Muscle layer of duodenum (tissue), 2 donors: ENCODE results near the gene ADAM10.

Experiments
- H3K27ac ChIP-seq: one replicate; pipeline ENCODE4 v1.7.0; 2013; ENCODE audit warnings: mild to moderate bottlenecking, low read length
- H3K27me3 ChIP-seq: one replicate; pipeline ENCODE4 v1.7.0; 2013; ENCODE audit warnings: low read depth, mild to moderate bottlenecking, control low read depth, low read length
- H3K36me3 ChIP-seq, 2 donors: one replicate each; pipeline ENCODE4 v1.7.0; 2013; ENCODE audit warnings: low read length in 2 of 2, control low read depth in 1 of 2, mild to moderate bottlenecking in 1 of 2; ENCODE audit not compliant: insufficient read depth in 2 of 2, control insufficient read depth in 1 of 2
- H3K4me1 ChIP-seq, 2 donors: one replicate each; pipeline ENCODE4 v1.7.0; 2013; ENCODE audit warnings: low read length in 2 of 2, mild to moderate bottlenecking in 2 of 2, control low read depth in 1 of 2, moderate library complexity in 1 of 2; ENCODE audit not compliant: insufficient read depth in 2 of 2, control insufficient read depth in 1 of 2
- H3K4me3 ChIP-seq, 2 donors: one replicate each; pipeline ENCODE4 v1.7.0; 2013; ENCODE audit warnings: low read length in 2 of 2, low read depth in 1 of 2, mild to moderate bottlenecking in 1 of 2
- H3K9me3 ChIP-seq, 2 donors: one replicate each; pipeline ENCODE4 v1.7.0; 2013; ENCODE audit warnings: low read length in 2 of 2, control low read depth in 1 of 2, mild to moderate bottlenecking in 1 of 2; ENCODE audit not compliant: control insufficient read depth in 1 of 2
- donor health status: healthy.

The ADAM10 gene

DNA sequence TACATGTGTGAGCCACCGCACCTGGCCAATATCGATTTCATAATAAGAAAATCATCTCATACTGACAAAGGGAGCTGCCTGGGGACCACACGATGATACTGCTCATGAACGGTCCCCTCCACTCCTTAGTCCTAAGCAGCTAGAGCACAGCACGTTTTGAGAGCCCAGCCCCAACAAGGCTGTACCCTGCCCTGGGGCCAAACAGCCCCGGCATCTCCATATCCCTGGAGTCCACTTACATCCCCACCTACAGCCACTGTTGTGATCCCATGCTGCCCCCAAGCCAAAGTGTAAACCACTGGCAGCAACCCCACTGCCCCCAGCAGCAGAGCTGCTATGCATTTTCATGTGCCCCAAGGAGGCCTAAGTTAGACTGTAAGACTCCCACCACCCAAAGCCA lies 52.8 kb downstream of the ADAM10 start:
- no peaks in the 10 kb centered on the region for H3K4me1 ChIP-seq
- peaks cover 10 to 13% of the 10 kb centered on the region in 2 donors for H3K9me3 ChIP-seq
- H3K4me3 ChIP-seq, result no peak overlapping the region
- peaks cover 0 to 7% of the 10 kb centered on the region in 2 donors for H3K36me3 ChIP-seq
- H3K27ac ChIP-seq, result no peak overlapping the region
- no peaks in the 10 kb centered on the region for H3K27me3 ChIP-seq

DNA sequence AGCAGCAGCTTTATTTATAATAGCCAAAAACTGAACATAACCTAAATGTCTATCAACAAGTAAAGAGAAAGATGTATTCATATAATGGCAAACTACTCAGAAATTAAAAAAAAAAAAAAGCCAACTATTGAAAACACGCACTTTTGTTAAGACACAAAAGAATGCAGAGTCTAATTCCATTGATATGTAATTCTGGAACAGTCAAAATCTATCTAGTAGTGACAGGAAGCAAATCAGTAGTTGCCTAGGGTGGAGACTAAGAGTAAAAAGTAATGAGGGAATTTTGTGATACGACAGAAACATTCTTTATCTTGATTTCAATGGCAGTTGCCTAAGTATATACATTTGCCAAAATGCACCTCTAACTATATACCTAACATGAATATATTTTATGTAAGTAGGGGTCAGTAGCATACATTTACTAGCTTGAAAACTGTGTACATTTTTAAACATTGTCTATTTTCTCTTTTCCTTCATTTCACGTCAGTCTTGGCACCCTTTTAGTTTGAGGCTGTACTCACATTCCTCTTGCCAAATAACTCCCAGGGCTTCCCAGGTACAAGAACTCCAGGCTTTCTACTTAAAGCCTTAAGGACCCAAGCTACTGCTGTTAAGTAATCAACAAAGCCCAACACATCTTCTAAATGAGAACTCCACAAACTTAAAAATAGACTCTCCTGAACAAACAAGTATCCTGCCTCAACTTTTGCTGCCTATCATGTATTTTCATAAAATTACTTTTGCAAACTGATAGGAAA lies 54.7 kb downstream of the ADAM10 start:
- H3K9me3 ChIP-seq, result peaks cover 7 to 11% of the 10 kb centered on the region in 2 donors
- no peaks in the 10 kb centered on the region for H3K27me3 ChIP-seq
- no peaks in the 10 kb centered on the region for H3K4me1 ChIP-seq
- no peak overlapping the region for H3K4me3 ChIP-seq
- H3K36me3 ChIP-seq, result no peaks in the 10 kb centered on the region
- H3K27ac ChIP-seq, result no peak overlapping the region

DNA sequence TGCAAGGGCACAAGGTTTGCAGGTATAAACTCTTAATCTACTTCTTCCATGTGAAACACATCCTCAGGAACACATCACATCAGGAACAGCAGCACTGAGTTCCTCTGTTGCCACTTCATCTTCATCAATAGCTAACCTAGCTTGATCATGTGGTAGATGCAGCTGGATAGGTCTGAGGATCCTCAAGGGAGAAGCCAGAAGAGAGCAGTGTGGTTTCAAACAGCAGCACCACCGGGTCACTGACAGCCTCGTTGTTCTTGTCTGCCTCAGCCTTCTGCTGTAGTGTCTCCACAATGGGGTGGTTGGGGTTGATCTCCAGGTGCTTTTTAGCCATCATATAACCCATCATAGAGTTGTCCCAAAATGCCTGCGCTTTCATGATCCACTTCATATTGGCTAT lies 58.8 kb downstream of the ADAM10 start:
- H3K27me3 ChIP-seq, result no peaks in the 10 kb centered on the region
- no peak overlapping the region for H3K27ac ChIP-seq
- H3K4me3 ChIP-seq, result no peak overlapping the region
- no peaks in the 10 kb centered on the region for H3K36me3 ChIP-seq
- H3K4me1 ChIP-seq, result no peaks in the 10 kb centered on the region
- no peaks in the 10 kb centered on the region for H3K9me3 ChIP-seq

DNA sequence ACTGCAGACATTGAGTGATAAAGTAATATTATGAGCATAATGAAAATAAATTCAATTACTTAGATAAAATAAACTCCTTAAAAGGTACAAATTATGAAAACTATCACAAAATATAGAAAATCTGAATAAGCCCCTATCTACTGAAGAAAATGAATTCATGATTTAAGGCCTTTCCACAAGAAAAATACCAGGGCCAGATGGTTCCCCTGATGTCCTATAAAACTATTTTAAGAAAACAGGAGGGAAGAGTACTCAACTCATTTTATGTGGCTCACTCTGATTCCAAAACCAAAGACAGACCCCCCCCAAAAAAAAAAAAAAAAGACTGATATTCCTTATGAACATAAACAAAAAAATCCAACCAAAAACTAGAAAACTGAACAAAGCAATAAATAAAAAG lies 59.9 kb downstream of the ADAM10 start:
- Histone ChIP-seq H3K27ac (no peak overlapping the region), H3K9me3 (no peaks in the 10 kb centered on the region), H3K36me3 (no peaks in the 10 kb centered on the region), H3K27me3 (no peaks in the 10 kb centered on the region), H3K4me3 (no peak overlapping the region), H3K4me1 (no peaks in the 10 kb centered on the region)

GRCh38 chr15:58686286-58686685 lies 63.2 kb downstream of the ADAM10 start:
- H3K36me3 ChIP-seq, result no peaks in the 10 kb centered on the region
- no peaks in the 10 kb centered on the region for H3K9me3 ChIP-seq
- H3K4me3 ChIP-seq, result no peak overlapping the region
- H3K27me3 ChIP-seq, result no peaks in the 10 kb centered on the region
- no peak overlapping the region for H3K27ac ChIP-seq
- no peaks in the 10 kb centered on the region for H3K4me1 ChIP-seq

- no peak overlapping the region for H3K4me3 ChIP-seq
- H3K36me3 ChIP-seq, result no peaks in the 10 kb centered on the region
- no peak overlapping the region for H3K27ac ChIP-seq
- H3K27me3 ChIP-seq, result no peaks in the 10 kb centered on the region
- H3K4me1 ChIP-seq, result no peaks in the 10 kb centered on the region
- H3K9me3 ChIP-seq, result no peaks in the 10 kb centered on the region
Measured at GRCh38 chr15:58684751-58685150, 64.8 kb downstream of the ADAM10 start.

DNA sequence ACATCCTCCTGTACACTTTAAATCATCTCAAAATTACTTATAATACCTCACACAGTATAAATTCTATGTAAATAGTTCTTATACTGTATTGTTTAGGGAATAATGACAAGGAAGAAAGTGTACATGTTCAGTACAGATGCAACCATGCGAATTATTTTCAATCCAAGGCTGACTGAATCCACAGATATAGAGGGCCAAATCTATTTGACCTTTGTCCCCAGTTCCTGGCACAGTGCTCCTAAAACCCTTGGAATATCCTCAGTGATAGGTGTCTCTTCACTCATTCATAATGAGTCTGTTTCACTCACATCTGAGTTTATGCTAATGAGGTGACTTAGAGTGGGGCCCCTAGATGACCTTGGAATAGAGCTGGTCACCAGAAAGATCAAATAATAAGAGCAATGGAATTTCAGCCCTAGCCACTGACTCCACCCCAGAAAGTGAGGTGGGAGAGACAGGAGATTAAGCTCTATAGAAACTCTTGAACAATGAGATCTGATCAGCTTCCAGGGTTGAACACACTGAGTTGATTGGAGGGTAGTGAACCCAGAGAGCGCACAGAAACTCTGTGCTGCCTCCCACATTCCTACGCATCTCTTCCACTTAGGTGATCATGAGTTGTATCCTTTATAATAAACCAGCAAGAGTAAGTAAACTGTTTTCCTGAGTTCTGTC lies 65.3 kb downstream of the ADAM10 start:
- no peak overlapping the region for H3K27ac ChIP-seq
- H3K4me3 ChIP-seq, result no peak overlapping the region
- no peaks in the 10 kb centered on the region for H3K4me1 ChIP-seq

DNA sequence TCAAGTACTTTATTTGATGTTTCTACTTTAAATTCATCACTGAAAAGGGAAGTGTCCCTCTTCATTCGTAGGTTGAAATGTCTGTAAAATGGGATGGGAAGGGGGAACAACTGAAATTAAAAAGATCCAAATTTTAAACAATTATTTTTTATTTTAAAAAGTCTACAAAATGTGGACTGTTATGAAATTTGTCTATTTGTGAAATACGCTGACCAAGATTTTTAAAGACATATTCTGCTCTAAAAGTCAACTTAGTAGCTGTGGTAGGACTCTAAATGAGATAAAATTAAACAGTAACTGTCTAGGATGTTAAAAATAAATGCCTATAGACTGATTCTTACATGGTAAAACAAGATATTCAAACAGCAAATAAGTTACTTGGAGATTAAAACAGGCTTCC lies 67.3 kb downstream of the ADAM10 start:
- Histone ChIP-seq H3K4me3 (no peak overlapping the region), H3K9me3 (no peaks in the 10 kb centered on the region), H3K27me3 (no peaks in the 10 kb centered on the region), H3K36me3 (no peaks in the 10 kb centered on the region), H3K27ac (no peak overlapping the region), H3K4me1 (no peaks in the 10 kb centered on the region)

More for the DNA sequence above, 65.3 kb downstream of the ADAM10 start:
- Histone ChIP-seq H3K36me3 (no peaks in the 10 kb centered on the region), H3K27me3 (no peaks in the 10 kb centered on the region), H3K9me3 (no peaks in the 10 kb centered on the region)

GRCh38 chr15:58678683-58679082 lies 70.8 kb downstream of the ADAM10 start:
- Histone ChIP-seq H3K27me3 (no peaks in the 10 kb centered on the region), H3K4me1 (no peaks in the 10 kb centered on the region), H3K4me3 (no peak overlapping the region), H3K9me3 (no peaks in the 10 kb centered on the region), H3K36me3 (no peaks in the 10 kb centered on the region), H3K27ac (no peak overlapping the region)

DNA sequence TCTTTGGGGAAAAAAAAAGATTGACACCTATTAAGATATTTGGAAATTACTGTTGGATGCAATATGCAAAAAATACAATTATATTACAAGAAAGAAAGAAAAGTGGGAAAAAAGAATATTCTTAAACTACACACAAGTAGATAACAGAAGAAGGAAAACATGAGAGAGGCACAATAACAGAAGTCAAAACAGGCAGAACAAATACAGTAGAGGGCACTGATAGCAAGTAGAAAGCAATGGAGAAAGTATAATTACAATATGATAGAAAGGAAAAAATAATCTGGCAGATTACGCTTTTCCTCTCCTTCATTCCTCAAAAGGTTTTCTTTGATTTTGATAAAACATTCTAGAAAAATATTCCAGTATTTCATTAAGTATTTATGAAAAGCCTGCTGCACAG lies 72.1 kb downstream of the ADAM10 start:
- no peak overlapping the region for H3K4me3 ChIP-seq

DNA sequence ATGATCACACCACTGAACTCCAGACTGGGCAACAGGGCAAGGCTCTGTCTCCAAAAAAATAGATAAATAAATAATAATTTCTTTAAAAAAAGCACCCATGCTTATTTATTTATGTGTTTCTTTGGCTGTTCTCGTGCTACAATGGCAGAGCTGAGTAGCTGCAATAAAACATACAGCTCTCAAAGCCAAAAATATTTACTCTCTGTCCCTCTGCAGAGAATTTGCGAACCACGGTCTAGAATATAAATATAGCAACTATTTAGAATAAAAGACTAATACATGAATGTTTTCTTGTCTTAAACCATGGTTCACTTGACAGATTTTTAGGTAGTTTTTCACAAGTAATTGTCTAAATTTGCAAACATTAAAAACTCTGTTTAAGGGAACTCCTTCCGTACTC lies 72.7 kb downstream of the ADAM10 start:
- Histone ChIP-seq H3K9me3 (no peaks in the 10 kb centered on the region), H3K4me1 (no peaks in the 10 kb centered on the region), H3K4me3 (no peak overlapping the region), H3K27ac (no peak overlapping the region), H3K27me3 (no peaks in the 10 kb centered on the region), H3K36me3 (peaks cover 0 to 3% of the 10 kb centered on the region in 2 donors)

More for the DNA sequence above, 72.1 kb downstream of the ADAM10 start:
- Histone ChIP-seq H3K4me1 (no peaks in the 10 kb centered on the region), H3K36me3 (peaks cover 0 to 3% of the 10 kb centered on the region in 2 donors), H3K9me3 (no peaks in the 10 kb centered on the region), H3K27me3 (no peaks in the 10 kb centered on the region), H3K27ac (no peak overlapping the region)
